Astrocyte of the cerebellum (primary cell): ENCODE results near the gene AP5M1.
"Not testable (repeated sequence)": the region's sequence is repeated elsewhere in the genome, so short reads cannot be mapped to it uniquely, and the experiment has no call there.

Source experiments
- DNase-seq: peaks from one replicate; pipeline ENCODE4 v3.0.0-alpha.2; 2011; ENCODE audit warnings: low read depth
- H3K4me3 ChIP-seq: 2 replicates; pipeline ENCODE4 v1.5.1; 2011; ENCODE audit warnings: mild to moderate bottlenecking, low read depth, low read length, moderate library complexity
- in situ Hi-C: cut with HindIII; loops from 2 replicates; pipeline ENCODE4 v1.10.0; 2017; ENCODE audit warnings: low sequenced_read_pairs
- TF ChIP-seq, protein P1 (sequence below): IDR thresholded peaks from 2 replicates; pipeline ENCODE4 v1.5.1; 2012; ENCODE audit warnings: low read length, low read depth, moderate library complexity, mild to moderate bottlenecking; ENCODE audit errors: missing control alignments

Gene AP5M1

DNA sequence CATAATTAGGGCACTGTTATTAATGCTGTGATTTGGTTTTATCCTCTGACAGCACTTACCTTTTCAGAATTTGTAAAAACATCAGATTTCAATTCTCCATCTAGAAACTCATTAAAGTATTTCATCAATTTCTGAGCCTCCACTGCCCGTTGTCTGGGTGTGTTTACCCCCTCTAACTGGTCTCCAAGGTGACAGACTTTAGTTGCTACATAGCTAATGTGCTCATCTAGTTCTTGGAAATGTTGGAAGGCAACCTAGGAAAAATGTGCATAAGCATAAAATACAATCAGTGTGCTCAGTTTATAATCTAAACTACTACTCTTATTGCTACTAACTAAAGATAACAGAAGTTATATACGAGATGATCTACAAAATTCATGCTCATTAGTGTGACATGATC lies 24.7 kb upstream of the AP5M1 start:
- no peak overlapping the region for H3K4me3 ChIP-seq
- in situ Hi-C loops = no loop called here
- TF ChIP-seq, protein P1, sequence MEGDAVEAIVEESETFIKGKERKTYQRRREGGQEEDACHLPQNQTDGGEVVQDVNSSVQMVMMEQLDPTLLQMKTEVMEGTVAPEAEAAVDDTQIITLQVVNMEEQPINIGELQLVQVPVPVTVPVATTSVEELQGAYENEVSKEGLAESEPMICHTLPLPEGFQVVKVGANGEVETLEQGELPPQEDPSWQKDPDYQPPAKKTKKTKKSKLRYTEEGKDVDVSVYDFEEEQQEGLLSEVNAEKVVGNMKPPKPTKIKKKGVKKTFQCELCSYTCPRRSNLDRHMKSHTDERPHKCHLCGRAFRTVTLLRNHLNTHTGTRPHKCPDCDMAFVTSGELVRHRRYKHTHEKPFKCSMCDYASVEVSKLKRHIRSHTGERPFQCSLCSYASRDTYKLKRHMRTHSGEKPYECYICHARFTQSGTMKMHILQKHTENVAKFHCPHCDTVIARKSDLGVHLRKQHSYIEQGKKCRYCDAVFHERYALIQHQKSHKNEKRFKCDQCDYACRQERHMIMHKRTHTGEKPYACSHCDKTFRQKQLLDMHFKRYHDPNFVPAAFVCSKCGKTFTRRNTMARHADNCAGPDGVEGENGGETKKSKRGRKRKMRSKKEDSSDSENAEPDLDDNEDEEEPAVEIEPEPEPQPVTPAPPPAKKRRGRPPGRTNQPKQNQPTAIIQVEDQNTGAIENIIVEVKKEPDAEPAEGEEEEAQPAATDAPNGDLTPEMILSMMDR = no peak
- peak; percentile 3 for DNase-seq

DNA sequence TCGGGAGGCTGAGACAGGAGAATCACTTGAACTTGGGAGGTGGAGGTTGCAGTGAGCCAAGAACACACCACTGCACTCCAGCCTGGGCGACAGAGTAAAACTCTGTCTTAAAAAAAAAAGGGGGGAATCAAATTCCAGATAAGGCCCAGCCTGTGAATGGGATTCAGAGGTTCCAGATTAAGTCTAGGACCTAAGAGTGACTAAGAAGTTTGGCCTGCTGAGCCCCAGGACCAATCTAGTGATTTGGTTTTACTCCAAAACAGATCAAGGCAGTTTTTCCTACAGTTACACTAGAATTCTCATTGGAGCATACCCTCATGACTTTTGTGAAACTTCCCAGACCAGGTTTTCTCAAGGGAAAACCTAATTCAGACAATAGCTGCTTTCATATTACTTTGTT lies 22.8 kb upstream of the AP5M1 start:
- in situ Hi-C loops = no loop called here
- no peak overlapping the region for H3K4me3 ChIP-seq
- DNase-seq = no peak
- TF ChIP-seq, protein P1 = no peak

DNA sequence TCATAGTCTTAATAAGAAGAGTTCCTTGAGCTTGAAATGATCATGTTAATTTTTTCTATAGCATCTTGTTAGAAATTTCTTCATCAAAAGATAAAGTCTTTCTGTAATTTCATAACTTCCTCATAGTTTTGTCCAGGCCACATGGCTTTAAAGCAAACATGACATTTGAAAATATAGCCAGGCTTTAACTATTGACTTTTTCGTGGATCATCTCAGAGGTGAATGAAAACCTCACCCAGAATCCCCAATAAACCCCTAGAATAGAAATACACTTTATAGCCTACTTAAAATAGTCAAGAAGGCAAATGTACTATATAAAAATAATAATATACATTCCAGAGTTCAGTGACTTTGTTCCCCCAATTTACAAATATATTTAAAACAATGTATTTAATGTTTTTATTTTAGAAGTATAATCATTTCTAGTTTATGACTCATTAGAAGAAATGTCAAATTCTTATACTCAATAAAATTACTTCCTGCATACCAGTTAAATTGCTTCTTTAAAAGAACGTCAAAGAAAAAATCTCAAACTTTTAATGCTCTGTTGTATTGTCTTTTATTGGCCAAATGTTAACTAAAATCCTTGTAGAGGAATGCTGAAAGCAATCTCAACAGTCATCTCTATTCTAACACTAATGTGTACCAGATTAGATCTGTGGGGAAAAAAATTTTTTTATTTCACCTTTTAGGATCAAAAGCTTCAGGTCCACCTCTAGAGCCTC lies 21.7 kb upstream of the AP5M1 start:
- TF ChIP-seq, protein P1 = no peak
- in situ Hi-C loops = no loop called here
- no peak overlapping the region for H3K4me3 ChIP-seq
- no peak for DNase-seq

DNA sequence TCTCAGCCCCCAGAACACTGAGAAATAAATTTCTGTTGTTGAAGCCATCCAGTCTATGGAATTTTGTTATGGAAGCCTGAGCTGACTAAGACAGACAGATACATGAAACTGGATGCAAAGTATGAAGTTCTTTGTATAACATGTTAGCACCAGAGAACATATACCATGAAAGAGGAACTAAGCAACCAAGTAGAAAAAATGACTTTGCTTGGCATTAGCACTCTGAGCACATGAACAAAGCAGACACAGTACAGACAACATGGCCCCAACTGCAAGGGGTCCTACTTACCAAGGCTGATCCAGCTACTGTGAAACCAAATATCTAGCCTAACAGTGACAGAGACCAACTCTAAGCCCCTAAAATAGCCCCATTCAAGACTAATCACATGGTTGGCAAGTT lies 13.9 kb upstream of the AP5M1 start:
- no peak overlapping the region for H3K4me3 ChIP-seq
- DNase-seq = no peak
- TF ChIP-seq, protein P1 = no peak
- in situ Hi-C loops = no loop called here

DNA sequence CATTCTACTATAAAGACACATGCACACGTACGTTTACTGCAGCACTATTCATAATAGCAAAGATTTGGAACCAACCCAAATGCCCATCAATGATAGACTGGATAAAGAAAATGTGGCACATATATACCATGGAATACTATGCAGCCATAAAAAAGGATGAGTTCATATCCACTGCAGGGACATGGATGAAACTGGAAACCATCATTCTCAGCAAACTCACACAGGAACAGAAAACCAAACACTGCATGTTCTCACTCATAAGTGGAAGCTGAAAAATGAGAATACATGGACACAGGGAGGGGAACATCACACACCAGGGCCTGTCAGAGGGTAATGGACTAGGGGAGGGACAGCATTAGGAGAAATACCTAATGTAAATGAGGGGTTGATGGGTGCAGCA lies 10.6 kb upstream of the AP5M1 start:
- DNase-seq, in situ Hi-C loops: not testable (repeated sequence)

DNA sequence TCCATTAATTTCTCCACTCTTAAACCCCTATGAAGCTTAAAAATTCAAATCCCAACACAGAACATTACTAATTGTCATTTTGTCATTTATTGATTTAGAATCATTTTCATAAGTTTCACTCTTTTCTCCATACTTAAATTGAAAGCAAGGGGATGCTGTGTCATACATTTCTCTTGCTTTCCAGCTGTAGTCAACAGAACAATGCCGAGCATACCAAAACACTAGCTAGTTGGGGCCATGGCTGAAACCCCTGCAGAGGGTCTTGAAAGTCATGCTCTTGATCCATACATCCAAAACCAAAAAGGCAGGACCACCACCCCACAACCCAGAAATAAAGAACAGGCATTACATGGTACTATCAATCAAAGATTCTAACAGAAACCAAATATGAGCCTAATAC lies 9.1 kb upstream of the AP5M1 start:
- in situ Hi-C loops = no loop called here
- TF ChIP-seq, protein P1 = no peak

More for the DNA sequence above, 10.6 kb upstream of the AP5M1 start:
- H3K4me3 ChIP-seq = not testable (repeated sequence)

DNA sequence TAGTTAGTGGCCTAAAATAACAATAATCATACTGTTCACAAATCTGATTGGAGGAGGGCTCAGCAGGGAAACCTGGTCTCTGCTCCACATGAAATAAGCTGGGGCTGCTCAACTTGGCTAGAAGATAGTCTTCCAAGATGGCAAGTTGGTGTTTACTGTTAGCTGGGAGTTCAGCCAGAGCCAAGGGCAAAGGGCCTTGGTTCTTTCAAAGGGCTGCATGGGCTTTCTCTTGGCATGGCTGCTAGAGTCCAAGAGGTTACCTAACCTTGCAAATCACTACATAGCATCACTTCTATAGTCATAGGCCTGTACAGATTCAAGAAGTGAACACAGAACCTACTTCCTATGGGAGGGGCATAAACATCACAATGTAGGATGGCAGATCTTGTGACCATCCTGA lies 7.2 kb upstream of the AP5M1 start:
- TF ChIP-seq, protein P1 = no peak
- H3K4me3 ChIP-seq = no peak overlapping the region
- DNase-seq = no peak
- in situ Hi-C loops = no loop called here

More for the DNA sequence above, 9.1 kb upstream of the AP5M1 start:
- DNase-seq = no peak
- H3K4me3 ChIP-seq = no peak overlapping the region
